ENCODE data around the gene CENPP.

The CENPP gene

DNA sequence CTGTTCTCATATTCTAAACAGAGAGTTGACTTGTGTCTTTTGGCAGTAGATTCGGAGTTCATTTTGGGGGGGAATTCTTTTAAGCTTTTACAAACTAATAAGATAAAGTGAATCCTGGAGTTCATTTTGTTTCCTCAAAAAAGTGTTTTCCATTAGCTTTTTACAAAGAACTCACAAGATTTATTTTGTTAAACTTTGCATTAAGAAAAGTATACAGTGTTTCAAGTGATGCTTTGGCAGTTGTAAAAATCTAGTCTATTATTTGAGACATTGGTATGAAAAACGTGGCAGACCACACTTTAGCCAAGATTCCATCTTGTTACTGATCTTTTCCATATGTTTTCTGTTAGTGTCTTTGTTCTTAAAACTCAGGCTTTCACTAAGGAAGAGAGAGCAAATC, 99.7 kb downstream of the CENPP start:
- no peak for DNase-seq (ENCODE audit: low read depth)

DNA sequence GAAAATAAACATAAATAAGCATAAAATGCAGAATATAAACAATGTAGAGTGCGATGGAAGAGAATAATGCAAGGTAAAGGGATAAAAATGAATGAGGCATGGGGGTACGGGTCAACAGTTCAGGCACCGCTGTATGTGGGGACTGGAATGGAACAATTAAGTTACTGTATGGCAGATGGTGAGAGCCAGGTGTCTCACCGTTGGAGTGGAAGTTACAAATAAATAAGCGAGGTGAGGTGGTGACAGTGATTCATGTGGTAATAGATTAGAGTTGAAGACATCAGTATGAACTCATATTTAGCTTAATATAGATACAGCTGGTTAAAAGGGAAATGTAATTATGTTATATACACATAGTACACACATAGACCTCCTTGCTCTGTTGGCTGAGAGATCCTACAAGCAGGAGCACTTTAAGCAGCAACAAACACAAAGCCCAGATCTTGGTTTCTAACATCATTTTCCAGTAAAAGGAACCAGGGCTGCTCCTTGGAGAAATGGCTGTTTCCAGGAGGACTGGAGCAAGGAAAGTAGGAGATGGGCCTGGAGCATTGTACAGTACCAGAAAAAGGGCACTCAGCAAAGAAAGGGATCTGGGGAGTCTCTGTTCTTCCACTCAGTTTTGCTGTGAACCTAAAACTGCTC, 100.9 kb downstream of the CENPP start:
- no peak for DNase-seq (ENCODE audit: low read depth)

DNA sequence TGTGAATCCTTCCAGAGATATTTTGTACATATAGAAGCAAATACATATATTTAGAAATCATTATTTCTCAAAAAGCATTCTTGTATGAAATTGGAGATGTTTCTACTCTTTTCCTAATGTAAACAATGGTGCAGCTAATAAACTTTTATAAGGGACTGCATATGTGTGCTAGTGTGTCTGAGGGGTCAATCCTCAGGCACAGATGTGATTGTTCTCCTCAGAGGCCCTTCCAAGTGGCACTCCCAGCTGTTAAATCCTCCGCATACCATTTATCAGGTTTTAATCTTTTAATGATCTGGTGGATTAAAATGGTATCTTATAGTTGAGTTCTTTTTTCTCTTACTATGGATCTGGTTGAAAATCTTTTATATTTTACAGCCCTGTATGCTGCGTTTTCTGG, 104.1 kb downstream of the CENPP start:
- DNase-seq (ENCODE audit: low read depth) = no peak

DNA sequence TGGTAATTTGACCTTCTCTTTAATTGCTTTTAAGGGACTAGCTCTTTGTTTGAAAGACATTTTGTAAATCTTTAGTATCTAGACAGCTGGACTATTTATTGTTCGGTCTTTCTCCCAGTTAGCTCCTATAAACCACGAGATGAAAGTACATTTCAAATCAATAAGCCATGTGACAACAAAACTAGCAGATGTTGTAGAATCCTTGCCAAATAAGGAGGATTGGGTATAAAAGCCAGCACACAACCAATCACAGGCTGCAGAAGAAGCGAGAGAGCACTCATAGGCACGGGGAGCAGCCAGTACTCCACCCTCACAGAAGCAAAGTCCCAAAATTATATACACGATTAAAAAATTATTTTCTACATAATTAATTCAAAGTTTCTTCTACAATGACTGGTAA, 106.6 kb downstream of the CENPP start:
- DNase-seq (ENCODE audit: low read depth) = no peak

DNA sequence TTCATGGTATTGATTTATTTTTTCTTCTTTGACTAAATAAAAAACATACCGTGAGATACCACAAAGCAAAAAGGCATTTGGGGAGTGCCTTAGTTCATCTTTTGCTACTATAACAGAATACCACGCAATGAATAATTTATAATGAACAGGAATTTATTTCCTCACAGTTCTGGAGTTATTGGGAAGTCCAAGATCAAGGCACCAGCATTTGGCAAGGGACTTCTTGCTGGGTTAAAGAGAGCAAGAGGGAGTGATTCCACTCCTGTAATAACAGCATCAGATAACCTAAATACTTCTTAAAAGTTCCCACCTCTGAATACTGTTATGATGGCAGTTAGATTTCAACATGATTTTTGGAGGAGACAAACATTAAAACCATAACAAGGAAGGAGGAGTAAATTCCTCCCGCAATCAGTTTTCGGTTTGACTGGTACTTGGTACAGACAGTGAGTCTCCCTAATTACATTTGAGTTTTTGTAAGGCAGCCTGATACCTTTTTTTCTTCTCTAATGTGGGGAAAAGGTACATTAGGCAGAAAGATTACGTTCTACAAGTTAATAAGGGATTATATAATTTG, 107.3 kb downstream of the CENPP start:
- DNase-seq (ENCODE audit: low read depth) = no peak

DNA sequence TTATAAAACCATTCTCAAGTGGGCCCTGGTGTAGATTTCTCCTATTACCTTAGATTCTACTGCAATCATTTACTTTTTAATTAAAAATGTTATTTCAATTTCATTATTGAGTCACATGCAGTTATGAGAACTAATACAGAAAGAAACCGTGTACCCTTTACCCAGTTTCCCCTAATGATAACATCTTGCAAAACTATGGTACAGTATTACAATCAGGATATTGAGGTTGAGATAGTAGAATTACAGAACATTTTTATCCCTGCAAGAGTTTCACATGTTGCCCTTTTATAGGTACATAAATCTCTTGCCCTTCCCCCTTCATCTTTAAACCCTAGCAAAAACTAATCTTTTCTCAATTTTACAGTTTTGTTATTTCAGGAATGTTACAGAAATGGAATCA, 109.5 kb downstream of the CENPP start:
- DNase-seq (ENCODE audit: low read depth) = no peak

DNA sequence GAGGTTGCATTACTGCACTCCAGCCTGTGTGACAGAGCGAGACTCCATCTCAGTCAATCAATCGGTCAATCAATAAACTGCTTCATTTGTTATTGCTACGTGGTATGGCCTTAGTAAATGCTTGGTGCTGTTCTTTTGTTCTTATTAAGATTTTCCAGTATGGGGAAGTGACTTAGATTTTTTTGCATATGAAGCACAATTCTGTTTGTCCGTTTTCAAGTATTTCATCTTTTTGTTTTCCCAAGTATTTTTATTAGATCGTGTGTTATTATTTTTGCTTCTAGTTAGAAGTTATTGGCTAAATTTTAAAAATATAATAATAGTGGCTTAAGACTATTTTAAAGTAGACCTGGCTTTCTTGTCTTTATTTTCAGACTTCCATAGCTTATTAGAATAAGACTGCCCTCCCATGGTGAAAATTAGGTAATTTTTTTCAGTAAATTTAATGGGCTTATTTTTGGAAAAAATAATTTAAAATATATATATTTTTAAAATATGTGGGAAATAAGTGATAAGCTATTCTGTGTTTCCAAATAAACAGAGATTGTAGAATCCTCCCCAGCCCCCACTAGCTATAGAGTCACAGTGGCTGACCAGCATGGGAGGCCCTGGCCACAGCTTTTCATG, 113.3 kb downstream of the CENPP start:
- no peak for DNase-seq (ENCODE audit: low read depth)

DNA sequence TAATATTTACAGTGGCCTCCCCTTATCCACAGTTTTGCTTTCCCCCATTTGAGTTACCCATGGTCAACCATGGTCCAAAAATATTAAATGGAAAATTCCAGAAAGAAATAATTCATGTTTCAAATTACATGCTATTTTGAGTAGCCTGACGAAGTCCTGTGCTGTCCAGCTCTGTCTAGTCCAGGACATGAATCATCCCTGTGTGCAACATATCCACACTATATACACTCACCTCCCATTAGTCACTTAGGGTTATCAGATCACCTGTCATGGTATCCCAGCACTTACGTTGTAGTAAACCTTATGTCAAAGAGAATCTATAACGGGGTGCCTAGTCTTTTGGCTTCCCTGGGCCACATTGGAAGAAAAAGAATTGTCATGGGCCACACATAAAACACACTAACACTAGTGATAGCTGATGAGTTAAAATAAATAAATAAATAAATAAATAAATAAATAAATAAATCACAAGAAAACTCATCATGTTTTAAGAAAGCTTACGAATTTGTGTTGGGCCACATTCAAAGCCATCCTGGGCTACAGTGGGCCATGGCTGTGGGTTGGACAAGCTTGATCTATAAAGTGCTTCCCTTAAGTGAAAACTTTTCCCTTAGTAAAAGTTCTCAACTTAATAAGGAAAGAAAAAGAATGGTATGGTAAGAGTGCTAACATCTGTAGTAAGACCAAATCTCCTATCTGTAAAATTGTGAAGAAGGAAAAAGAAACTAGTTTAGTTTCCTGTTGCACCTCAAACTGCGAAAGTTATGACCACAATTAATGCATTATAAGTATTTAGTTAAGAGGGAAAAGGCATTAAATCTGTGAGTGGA, 114.4 kb downstream of the CENPP start:
- DNase-seq (ENCODE audit: low read depth) = no peak

DNA sequence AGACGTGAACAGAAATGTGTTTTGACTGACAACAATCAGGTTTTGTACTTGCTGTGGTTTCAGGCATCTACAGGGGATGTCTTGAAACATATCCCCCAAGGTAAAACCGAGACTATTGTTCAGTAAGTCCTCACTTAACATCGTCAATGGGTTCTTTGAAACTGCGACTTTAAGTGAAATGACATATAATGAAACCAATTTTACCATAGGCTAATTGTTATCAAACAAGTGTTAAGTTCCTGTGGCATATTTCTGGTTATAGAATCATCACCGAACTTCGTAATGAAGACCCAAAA, 114.9 kb downstream of the CENPP start:
- DNase-seq (ENCODE audit: low read depth) = no peak

DNA sequence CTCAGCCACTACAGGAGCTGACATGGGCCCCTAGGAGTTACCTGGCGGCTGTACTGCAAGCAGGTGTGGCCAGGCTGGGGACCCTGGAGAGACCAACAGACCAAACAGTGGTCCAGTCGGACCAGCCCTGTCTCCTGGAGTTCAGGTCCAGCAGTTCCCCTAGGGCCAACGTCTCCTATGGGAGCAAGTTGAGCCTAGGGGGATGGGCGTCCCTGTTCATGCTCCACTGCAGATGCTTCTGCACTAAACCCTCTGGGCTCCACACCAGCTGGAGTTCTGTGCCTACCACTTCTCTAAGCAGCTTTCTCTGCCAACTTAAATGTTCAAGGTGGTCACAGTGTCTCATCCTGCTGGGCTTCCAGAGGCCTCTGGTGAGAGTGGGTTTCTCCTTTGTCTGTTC, 119.1 kb downstream of the CENPP start:
- no peak for DNase-seq (ENCODE audit: low read depth)

DNA sequence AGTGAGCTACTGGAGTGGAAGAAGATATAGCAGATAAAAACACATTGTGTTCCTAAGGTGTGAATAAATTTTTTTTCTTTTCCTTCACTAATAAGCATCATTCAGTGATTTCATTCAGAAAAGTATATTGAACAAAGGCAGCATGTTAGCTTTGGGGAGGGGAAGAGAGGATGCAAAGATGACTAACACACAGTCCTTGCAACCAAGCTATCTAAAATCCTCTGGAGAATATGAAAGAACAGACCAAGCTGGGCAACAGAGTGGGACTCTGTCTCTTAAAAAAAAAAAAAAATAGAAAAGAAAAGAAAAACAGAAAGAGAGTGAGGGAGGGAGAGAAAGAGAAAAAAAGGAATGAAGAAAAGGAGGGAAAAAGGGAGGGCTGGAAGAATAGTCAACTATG, 120.8 kb downstream of the CENPP start:
- no peak for DNase-seq (ENCODE audit: low read depth)

DNA sequence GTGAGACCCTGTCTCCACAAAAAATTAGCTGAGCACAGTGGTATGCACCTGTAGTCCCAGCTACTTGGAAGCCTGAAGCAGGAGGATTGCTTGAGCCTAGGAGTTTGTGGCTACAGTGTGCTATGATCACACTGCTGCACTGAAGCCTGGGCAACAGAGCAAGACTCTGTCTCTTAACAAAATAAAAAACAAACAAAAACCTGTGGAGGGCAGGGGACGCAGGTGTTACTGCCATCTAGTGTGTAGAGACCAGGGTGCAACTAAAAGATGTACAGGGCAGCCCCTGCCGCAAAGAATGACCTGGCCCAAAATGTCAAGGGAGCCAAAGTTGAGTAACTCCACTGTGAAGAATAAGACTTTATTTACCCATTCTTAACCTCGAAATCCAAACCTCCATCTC, 129.5 kb downstream of the CENPP start:
- no peak for DNase-seq (ENCODE audit: low read depth)

DNA sequence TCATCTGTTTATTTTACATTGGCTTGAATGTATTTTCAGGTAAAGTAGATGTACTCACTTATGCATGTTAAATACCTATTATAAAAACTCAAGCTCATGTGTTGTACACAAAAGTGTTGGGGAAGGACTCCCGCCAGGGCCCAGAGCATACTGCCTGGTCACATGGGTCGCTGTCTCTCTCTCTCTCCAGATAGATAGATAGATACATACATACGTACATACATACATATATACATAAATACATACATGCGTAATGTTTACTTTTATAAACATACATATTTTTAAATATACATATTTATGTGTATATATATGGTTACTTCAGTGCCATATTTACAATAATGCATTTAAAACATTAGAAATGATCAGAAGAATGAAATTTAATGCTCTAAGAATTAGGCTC, 131.8 kb downstream of the CENPP start:
- no peak for DNase-seq (ENCODE audit: low read depth)

DNA sequence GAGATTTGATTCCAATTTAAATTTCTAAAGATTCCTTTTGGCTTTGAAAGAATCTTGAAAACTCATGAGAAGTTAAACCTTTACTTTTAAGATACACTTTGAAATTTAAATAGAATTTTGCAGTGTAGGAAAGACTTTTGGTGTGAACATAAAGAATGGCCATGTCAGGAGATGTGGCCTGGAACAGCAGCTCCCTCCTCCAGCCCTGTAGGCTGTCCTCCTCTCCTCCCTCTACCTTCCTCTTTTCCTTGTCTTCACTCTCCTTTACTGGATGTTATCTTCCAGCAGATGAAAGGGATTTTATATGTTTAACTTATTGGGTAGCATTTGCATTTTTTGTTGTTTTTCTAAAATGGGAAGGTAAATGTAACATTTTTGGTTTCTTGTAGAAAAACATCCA, 137.6 kb downstream of the CENPP start:
- no peak for DNase-seq (ENCODE audit: low read depth)

DNA sequence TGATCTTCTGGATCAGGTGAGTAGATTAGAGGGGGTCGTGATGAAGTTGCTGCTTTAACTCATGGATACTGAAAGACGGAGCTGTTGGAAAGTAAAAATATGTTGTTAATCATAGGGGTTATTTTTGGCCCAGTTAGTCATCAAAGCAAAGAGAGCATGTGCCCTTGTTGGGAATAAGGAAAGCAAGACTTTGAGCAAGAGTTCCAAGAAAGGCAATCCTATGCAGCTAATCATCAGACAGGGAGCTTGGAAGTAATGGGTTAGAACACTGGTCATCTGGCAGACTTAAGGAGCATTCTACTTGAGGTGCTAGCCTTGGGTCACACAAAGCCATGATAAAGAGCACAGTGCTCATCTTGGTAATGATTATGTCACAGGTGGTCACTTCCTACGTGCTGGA, 138.2 kb downstream of the CENPP start:
- DNase-seq (ENCODE audit: low read depth) = no peak

DNA sequence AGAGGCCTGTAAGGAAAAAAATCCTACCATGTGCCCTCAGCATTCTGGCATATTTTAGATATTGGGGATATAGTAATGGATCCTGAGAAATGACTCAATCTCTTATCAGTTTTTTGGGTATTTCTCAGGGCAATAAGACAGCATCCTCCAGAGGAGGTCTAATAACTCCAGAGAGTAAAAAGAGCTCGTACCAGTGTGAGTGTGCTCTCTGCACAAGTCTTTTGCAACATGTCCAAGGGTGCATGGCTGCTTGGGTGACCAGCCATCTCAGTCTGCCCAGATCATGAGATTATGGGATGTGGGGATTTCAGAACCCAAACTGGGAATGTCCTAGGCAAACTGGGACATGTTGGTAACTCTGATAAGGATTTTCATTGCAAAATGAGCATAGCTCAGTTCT, 141.3 kb downstream of the CENPP start:
- no peak for DNase-seq (ENCODE audit: low read depth)

DNA sequence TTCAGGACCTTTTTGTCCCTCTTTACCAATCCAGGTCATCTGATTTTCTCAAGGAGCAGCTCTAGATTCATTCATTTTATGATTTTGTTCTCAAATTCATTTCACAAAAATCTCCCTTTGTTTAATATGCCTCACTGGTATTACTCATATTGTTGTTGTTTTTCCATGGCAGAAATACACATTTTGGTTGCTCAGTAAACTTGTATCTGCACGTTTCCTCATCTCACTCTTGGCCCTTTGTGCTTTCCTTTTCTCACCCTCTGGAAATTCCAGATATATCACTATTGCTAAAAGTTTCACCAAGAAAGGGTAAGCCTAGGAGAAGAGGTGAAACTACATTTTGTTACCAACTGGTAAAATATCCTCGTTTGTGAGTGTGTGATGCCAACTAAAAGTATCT, 141.8 kb downstream of the CENPP start:
- DNase-seq (ENCODE audit: low read depth) = no peak

DNA sequence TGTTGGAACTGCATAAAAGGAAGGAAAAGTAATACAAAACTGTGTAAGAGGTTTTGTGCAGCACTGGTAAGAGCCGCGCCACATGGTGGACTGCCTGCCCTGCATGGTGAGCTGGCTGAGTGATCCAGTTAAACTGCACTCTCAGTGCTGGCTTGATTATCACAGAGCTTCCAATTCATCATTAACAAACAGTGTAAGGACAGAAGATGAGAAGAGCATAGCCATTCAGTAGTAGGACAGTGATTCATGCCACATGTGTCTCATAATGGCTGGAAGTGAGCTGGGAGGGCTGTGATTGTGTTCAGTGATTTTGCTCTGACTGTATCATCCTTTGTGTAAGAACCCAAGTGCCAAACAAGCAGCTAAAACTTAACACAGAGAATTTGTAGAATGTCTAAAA, 142.5 kb downstream of the CENPP start:
- no peak for DNase-seq (ENCODE audit: low read depth)

DNA sequence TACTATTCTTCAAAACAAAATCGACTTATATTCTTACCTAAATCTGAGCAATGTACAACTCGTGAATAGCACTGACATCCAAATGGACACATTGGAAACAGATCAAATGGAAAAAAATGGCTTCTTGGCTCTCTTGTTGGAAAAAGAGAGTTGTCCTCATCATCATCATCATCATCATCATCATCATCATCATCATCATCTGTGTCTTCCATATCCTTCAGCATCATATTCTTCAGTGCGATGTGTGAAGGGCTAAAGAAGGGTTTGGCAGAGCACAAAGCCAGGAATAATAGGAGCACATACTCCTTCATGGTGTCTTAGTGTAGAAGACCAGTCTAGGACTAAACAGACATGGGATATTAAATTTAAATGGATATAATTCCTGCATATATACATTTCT, 148.8 kb downstream of the CENPP start:
- no peak for DNase-seq (ENCODE audit: low read depth)

DNA sequence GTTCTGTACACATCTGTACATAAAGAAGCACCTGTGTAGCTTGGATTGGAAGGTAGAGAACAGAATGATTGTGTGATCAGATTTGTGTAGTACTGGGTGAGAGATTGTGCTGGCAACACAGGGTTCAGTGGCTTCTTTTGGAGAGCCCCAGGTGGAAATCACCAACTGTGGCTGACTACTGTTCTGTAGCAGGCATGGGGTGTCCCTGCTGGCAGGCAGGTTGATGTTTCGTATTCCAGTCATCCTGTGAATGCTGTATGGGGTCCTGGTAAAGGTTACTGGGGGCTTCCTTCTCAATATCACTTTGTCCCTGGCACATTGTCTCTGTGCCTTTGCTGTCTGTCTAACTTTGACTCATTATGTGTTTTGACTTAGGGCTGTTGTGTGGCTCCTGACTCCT, 151.2 kb downstream of the CENPP start:
- DNase-seq (ENCODE audit: low read depth) = no peak

DNA sequence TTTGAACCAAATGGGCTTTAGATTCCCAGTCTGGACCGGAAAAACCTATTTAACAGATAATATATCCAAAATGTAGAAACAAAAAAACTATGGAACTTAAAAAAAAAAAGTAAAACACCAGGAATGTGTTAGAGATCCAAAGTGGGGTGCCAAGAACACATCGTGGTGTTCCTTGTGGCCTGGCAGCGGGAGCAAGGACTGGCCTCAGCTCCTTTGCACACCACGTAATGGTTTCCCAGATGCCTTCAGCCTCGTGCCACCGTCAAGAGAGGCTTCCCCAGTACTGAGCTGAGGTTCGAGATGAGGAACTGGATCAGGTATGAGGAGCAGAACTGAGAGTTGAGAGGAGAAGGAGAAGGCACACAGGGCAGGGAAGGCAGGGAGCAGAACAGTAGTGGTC, 153.0 kb downstream of the CENPP start:
- no peak for DNase-seq (ENCODE audit: low read depth)

DNA sequence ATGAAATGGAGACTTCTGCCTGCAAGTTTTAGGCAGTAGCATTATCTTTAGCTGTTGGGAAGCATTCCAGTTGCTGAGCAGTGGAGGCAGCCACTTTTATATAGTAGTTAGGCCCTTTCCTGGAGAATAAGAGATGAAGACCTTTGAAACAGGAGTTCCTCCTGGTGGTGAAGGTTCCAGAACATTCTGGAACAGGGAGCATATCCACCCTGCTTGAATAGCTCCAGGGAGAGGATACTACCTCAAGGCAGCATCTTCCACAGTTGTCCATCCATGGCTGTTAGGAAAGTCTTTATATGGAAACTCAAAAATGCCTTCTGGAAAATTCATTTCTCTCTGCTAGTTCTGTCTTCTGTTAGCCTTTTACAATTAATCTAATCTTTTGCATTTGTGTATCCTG, 153.6 kb downstream of the CENPP start:
- DNase-seq (ENCODE audit: low read depth) = no peak

DNA sequence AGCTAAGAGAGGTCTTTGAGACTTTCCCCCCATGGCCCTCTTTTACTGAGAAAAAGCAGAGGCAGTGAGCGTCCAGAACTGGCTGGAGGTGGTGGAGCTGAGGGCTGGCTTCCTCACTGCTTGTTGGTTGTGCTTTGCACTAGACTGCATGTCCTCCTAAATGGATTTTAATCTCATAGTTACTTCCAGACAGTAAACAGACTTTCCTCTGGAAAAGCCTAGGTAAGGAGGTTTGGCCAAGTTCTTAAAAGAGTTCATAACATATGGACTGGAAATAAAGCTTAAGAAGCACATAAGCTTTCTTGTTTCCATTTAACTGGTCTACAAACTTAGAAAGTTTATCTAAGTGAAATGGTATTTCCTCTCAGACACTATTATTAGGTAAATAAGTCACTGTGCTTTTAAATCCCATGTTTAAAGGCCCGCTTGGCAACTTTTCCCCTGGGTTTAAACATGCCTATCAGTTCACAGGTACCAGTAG, 154.6 kb downstream of the CENPP start:
- no peak for DNase-seq (ENCODE audit: low read depth)

Measured in stimulated activated CD8-positive, alpha-beta memory T cell treated with anti-CD3 and anti-CD28 coated beads, Interleukin-12 subunit alpha, Interleukin-12 subunit beta, amount 100 ng/mL, for 4 hours (primary cell).